Stimulated activated CD4-positive, alpha-beta T cell treated with anti-CD3 and anti-CD28 coated beads, TNF-alpha, amount 100 ng/mL, for 24 hours (primary cell): ENCODE data around the gene MAGEE2.
"Not testable (repeated sequence)": the region's sequence is repeated elsewhere in the genome, so short reads cannot be mapped to it uniquely, and the experiment has no call there.

Source experiments
- DNase-seq, 3 experiments: peaks; one replicate each; pipeline ENCODE4 v3.0.0-alpha.2; 2020; ENCODE audit warnings: low read depth in 3 of 3

Gene MAGEE2

GRCh38 chrX:75784680-75785491 is at the start of gene MAGEE2:
Gene MAGEE2 (minus strand): TSS chrX:75785254. CDS start chrX:75785051, 203 bp downstream.
- peak in 1 of 3 experiments; percentile 29 for DNase-seq

DNA sequence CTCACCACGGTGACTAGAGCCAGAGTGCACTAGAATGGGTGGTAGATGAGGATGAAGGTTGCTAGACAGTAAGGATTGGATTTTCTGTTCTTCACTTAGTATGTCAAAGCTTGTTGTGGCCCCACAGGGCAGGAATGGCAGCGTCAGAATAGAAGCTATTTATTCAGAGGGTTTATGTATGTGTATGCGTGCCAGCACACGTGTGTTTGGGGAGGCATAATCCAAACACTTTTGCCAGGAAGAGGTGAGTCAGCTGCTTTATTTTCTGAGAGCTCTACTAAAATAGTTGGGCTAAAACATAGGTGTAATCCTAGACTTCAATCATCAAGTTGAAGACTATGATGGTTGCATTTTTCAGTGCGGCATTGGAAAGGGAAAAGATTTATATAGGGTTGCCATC is 1.2 kb upstream of the MAGEE2 start:
- no peak for DNase-seq

DNA sequence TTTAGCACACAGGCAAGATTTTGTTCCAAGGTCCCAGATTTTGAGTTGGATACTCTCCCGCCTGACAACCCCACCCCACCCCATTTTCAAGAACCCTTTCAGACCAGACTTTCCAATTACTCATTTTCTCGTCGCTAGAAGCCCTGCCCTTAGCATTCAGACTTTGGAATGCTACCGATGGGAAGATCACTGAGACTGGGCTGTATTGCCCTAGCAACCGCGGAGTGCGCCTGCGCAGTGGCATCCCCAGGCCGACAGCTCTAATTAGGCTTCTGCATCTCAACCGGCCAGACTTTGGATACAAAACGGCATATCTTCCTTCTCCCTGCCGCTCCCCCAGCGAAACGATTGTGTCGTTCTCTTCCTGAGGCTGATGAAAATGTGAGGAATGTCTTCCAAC is 3.4 kb downstream of the MAGEE2 start:
- no peak for DNase-seq

GRCh38 chrX:75768063-75768462 is 17.0 kb downstream of the MAGEE2 start:
- DNase-seq, result not testable (repeated sequence)

DNA sequence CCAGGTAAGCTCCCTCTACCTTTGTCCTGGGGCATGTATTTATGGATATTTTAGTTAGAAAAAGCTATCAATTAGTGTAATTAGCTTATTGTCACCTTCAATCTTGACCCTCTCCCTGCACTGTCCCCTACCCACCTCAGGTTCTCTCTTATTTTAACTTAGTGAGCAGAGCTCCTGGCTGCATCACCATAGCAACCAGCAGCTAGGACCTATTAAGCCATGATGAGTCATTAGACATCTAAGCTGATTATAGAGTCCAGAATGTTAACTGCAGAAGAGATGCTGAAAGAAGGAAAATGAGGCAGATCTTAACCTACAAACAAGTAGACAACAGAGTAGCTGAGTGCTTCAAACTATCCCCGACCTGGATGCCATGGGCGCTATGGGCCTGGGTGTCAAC is 36.6 kb downstream of the MAGEE2 start:
- no peak for DNase-seq

DNA sequence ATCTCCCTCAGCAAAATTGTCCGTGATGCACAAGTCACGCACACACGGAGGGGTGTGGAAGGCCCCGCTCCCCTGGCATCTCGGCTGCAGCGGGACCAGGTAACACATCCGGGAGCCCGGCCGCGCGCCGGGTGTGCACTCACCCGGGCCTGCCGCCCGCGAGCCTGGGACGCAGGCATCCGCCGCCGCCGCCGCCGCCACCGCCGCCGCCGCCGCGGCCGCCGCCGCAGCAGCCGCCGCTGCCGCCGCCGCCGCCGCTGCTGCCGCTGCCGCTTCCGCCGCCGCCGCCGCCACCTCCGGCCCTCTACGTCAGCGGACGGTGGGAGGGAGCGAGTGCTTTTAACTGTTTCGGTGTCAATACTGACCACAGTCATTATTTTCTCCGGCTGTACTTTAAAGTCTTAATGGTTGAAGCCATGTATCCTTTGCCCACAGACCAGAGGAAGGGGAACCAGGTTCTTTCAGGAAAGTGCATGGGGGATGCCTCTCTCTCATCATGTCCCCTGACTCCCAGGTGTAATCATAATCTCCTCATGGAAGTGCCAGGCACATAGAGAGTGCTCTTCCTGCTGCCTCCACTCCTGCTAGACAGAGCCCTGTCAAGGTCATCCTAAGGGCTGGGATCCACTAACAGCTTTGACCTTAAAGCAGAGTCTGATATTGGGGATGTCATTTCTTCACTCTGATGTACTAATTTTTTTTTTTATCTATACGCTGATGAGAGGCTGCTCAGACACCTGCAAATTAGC is 38.0 kb downstream of the MAGEE2 start:
- DNase-seq, result peak; percentile 0 to 23 (median 5)
